Neural progenitor cell (in vitro differentiated cells): ENCODE data around the gene PVALEF.

Experiments
- EZH2 ChIP-seq: fragments of 200-600 bp; sonication (generic); IDR thresholded peaks from 2 replicates; pipeline ENCODE4 v1.6.1; 2017; ENCODE audit warnings: antibody characterized with exemption, mild to moderate bottlenecking, moderate library complexity
- TF ChIP-seq, protein P1 (sequence below): fragments of 200-600 bp; sonication (generic); IDR thresholded peaks from 2 replicates; pipeline ENCODE4 v1.5.1; 2017; ENCODE audit warnings: antibody characterized with exemption, mild to moderate bottlenecking

DNA sequence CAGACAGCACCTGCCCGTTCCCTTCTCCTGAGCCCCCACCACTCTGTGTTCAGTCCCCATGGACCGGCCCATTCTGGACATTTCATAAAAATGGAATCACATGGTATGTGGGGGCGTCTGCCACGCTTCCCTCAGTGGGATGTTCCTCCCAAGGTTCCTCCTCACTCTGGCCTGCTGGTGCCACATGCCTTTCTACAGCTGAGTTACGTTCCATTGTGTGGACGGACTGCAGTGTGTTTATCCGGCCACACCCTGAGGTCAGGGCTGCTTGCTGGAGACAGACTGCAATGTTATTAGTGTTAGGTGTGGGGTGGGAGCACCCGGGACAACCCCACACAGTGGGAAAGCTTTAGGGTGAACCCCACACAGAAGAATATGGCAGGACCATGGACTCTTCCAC lies 6.6 kb downstream of the PVALEF start:
- TF ChIP-seq EZH2: no peak
- TF ChIP-seq, protein P1, sequence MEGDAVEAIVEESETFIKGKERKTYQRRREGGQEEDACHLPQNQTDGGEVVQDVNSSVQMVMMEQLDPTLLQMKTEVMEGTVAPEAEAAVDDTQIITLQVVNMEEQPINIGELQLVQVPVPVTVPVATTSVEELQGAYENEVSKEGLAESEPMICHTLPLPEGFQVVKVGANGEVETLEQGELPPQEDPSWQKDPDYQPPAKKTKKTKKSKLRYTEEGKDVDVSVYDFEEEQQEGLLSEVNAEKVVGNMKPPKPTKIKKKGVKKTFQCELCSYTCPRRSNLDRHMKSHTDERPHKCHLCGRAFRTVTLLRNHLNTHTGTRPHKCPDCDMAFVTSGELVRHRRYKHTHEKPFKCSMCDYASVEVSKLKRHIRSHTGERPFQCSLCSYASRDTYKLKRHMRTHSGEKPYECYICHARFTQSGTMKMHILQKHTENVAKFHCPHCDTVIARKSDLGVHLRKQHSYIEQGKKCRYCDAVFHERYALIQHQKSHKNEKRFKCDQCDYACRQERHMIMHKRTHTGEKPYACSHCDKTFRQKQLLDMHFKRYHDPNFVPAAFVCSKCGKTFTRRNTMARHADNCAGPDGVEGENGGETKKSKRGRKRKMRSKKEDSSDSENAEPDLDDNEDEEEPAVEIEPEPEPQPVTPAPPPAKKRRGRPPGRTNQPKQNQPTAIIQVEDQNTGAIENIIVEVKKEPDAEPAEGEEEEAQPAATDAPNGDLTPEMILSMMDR: no peak
